ENCODE measurements around the gene NCOA3.

DNA sequence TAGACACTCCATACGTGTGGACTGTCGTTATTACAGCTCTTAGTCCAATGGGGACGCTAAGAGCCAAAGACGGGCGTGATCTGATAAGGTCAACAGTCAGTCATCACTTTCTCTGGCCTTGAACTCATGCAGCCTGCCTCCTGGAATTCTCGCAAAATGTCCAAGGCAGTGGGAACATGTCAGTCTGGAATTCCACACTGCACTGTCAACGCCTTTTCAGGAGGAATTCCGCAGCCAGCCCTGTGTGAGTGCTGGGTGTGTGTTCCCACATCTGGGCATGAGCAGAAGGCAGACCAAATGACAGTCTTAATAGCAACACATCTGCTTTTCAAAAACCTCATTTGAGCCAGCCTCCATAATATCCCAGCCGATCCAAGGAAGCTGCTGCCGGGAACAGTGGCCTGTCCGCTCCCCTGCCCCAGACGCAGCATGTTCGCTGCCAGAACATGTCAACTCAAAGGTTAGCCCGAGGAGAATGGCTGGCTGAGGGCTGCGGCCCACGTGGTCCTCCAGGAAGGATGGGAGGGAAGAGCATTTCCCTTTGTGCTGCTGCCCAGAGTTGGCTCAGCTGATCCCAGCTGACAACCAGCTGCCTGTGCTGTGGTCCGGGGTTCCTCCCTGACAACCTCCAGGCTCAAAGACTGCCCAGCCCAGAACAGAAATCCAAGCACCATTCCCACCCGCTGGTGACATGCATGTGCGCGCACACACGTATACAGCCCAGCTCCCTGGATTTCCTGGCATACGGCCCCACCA is 180.5 kb downstream of the NCOA3 start:
- TF ChIP-seq POLR2A (IDR thresholded peaks at IDR 0.05; ENCODE audit: low read depth, low read length) (no peak), POLR2AphosphoS5 (IDR thresholded peaks at IDR 0.05; ENCODE audit: low read depth, low read length) (no peak)
